HepG2 (cell line): Measurements from ENCODE around the gene EBP. TPM values are rescaled to one million over a fixed set of nuclear protein-coding genes. Genes with fewer than 3 reads are reported as not detected.

Experiments used
- ATM ChIP-seq: fragments of 450-650 bp; IDR thresholded peaks from 2 replicates; pipeline ENCODE4 v1.7.1; 2017; ENCODE audit warnings: mild to moderate bottlenecking, borderline replicate concordance
- BATF2 ChIP-seq: sonication (generic); formaldehyde crosslinking; IDR thresholded peaks from 2 replicates; pipeline ENCODE4 v1.8.0; 2022; ENCODE audit warnings: mild to moderate bottlenecking, missing genetic modification reagents, moderate library complexity
- CEBPB ChIP-seq: IDR thresholded peaks from 2 replicates; pipeline ENCODE4 v1.6.1; 2011; ENCODE audit warnings: low read depth, low read length, improper control_type of control experiment, borderline replicate concordance
- ELF3 ChIP-seq: IDR thresholded peaks from 2 replicates; pipeline ENCODE4 v1.6.1; 2016; ENCODE audit warnings: missing genetic modification reagents, missing compliant biosample characterization
- FOXK1 ChIP-seq: sonication (generic); formaldehyde crosslinking; IDR thresholded peaks from 2 replicates; pipeline ENCODE4 v1.4.0; 2020; ENCODE audit warnings: low read depth, missing genetic modification reagents, borderline replicate concordance
- HIVEP1 ChIP-seq: sonication (generic); formaldehyde crosslinking; IDR thresholded peaks from 2 replicates; pipeline ENCODE4 v1.4.0; 2020; ENCODE audit warnings: mild to moderate bottlenecking, missing genetic modification reagents
- HOXA5 ChIP-seq: sonication (generic); formaldehyde crosslinking; IDR thresholded peaks from 2 replicates; pipeline ENCODE4 v1.4.0; 2020; ENCODE audit warnings: missing genetic modification reagents
- POGK ChIP-seq: sonication (generic); formaldehyde crosslinking; conservative IDR thresholded peaks from 2 replicates; pipeline ENCODE4 v1.8.0; 2022; ENCODE audit warnings: mild to moderate bottlenecking, moderate library complexity, missing genetic modification reagents
- PTBP1 ChIP-seq: fragments of 200-400 bp; formaldehyde crosslinking; IDR thresholded peaks from 2 replicates; pipeline ENCODE4 v1.6.1; 2018; ENCODE audit warnings: low read length, low read depth; ENCODE audit not compliant: poor library complexity, severe bottlenecking
- SNRNP70 ChIP-seq: fragments of 200-400 bp; formaldehyde crosslinking; IDR thresholded peaks from 2 replicates; pipeline ENCODE4 v1.6.1; 2017; ENCODE audit warnings: mild to moderate bottlenecking, low read depth, low read length, moderate library complexity
- SPEN ChIP-seq: sonication (generic); formaldehyde crosslinking; IDR thresholded peaks from 2 replicates; pipeline ENCODE4 v1.5.1; 2020; ENCODE audit warnings: low read depth, mild to moderate bottlenecking, missing genetic modification reagents
- SSRP1 ChIP-seq: IDR thresholded peaks from 2 replicates; pipeline ENCODE4 v1.6.1; 2016; ENCODE audit warnings: control low read depth
- ZBTB39 ChIP-seq: sonication (generic); formaldehyde crosslinking; IDR thresholded peaks from 2 replicates; pipeline ENCODE4 v1.5.0; 2020; ENCODE audit warnings: missing genetic modification reagents
- ZFP90 ChIP-seq: sonication (generic); formaldehyde crosslinking; IDR thresholded peaks from 2 replicates; pipeline ENCODE4 v1.8.0; 2022; ENCODE audit warnings: missing genetic modification reagents, mild to moderate bottlenecking, inconsistent platforms, borderline replicate concordance
- ZNF496 ChIP-seq: sonication (generic); formaldehyde crosslinking; IDR thresholded peaks from 2 replicates; pipeline ENCODE4 v1.8.1; 2023; ENCODE audit warnings: mild to moderate bottlenecking, moderate library complexity, missing genetic modification reagents; ENCODE audit not compliant: insufficient replicate concordance
- polyA plus RNA-seq, 8 experiments: library from polyadenylated mRNA; depleted of rRNA in 3 of 8; stranded (reverse) in 7 of 8; unstranded in 1 of 8; fragments of >200 nt; fragmentation: Illumina TruSeq in 4 of 8; extraction: Trizol in 4 of 8; gene quantifications; 2 replicates each; pipeline versions ENCODE4 v1.2.1 to v1.2.3, GENCODE V29; 2011 to 2016; ENCODE audit warnings: low read depth in 4 of 8, missing spikeins in 1 of 8, mixed read lengths in 1 of 8; ENCODE audit not compliant: insufficient read depth in 1 of 8
- total RNA-seq, 5 experiments: library from RNA; depleted of rRNA; stranded (reverse); fragments of >200 nt; fragmentation: Illumina TruSeq; extraction: Trizol; gene quantifications; 2 replicates each; pipeline ENCODE4 v1.2.3, GENCODE V29; 2016; ENCODE audit warnings: low read depth in 1 of 5
- TF ChIP-seq, protein P1 (sequence below): sonication (generic); formaldehyde crosslinking; IDR thresholded peaks from 2 replicates; pipeline ENCODE4 v1.4.0; 2020; ENCODE audit warnings: low read depth, mild to moderate bottlenecking, missing genetic modification reagents
- TF ChIP-seq, protein P2 (sequence below): fragments of 450-650 bp; IDR thresholded peaks from 2 replicates; pipeline ENCODE4 v1.6.1; 2017; ENCODE audit warnings: mild to moderate bottlenecking
- TF ChIP-seq, protein P3 (sequence below): fragments of 450-650 bp; IDR thresholded peaks from 2 replicates; pipeline ENCODE4 v1.6.1; 2016

EBP gene
- total and polyA plus RNA-seq, 2 of the 13 experiments (the other 11 are each of a cell fraction or from before 2014, with no cell fraction given), result 106 to 260 TPM

DNA sequence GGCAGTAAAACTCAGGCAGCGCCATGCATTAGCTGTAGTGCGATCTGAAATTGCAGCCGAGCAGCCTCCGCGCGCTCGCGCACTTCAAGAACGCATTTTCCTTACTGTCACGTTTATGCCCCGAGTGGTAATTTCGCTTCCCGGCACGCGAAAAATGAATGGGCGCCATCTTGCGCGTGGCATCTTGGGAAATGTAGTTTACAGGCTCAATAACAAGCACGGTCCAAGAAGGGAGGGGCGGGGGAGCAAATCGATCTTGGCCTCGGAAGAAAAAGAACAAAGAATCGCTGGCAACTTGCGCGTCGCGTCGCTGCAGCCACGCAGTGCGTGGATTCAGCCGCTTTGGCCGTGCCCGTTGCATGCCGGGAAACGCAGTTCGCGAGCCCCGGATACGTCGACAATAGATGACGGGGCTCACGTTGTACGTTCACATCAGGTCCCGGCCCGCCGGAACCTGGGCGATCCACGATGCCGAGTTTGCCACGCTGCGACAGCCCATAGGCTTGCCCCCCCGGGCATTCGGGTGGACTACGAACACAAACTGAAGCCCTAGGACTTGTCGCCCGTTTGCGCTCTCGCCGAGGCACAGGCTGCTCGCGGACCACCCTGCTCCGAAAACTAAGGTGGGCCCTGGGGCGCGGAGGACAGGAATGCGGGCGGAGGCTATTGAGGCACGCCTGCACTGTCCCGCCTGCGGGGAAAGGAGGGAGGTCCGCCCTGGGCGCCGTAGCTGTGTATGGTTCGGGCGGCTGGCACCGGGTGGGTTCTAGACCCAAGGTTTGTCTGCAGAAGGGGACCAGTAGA lies 45.6 kb upstream of the EBP start, which contains the start of gene FTSJ1 (continued):
- TF ChIP-seq, protein P1, sequence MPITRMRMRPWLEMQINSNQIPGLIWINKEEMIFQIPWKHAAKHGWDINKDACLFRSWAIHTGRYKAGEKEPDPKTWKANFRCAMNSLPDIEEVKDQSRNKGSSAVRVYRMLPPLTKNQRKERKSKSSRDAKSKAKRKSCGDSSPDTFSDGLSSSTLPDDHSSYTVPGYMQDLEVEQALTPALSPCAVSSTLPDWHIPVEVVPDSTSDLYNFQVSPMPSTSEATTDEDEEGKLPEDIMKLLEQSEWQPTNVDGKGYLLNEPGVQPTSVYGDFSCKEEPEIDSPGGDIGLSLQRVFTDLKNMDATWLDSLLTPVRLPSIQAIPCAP (CRISPR knock-in tag), result no peak
- TF ChIP-seq ZBTB39 (no peak), SSRP1 (CRISPR knock-in tag) (no peak), ZFP90 (CRISPR knock-in tag) (peak; percentile 76; the same call in 1 of the 2 replicates), ZNF496 (no peak), HIVEP1 (CRISPR knock-in tag) (no peak), FOXK1 (CRISPR knock-in tag) (no peak), ATM (no peak), POGK (CRISPR knock-in tag) (peak; percentile 77), BATF2 (no peak), HOXA5 (0 out of 2 replicates have a peak, but pooled peaks have one; percentile 79), PTBP1 (no peak), SPEN (peak; percentile 65; the same call in 1 of the 2 replicates), SNRNP70 (no peak), ELF3 (CRISPR knock-in tag) (no peak), CEBPB (no peak)
- TF ChIP-seq, protein P2, sequence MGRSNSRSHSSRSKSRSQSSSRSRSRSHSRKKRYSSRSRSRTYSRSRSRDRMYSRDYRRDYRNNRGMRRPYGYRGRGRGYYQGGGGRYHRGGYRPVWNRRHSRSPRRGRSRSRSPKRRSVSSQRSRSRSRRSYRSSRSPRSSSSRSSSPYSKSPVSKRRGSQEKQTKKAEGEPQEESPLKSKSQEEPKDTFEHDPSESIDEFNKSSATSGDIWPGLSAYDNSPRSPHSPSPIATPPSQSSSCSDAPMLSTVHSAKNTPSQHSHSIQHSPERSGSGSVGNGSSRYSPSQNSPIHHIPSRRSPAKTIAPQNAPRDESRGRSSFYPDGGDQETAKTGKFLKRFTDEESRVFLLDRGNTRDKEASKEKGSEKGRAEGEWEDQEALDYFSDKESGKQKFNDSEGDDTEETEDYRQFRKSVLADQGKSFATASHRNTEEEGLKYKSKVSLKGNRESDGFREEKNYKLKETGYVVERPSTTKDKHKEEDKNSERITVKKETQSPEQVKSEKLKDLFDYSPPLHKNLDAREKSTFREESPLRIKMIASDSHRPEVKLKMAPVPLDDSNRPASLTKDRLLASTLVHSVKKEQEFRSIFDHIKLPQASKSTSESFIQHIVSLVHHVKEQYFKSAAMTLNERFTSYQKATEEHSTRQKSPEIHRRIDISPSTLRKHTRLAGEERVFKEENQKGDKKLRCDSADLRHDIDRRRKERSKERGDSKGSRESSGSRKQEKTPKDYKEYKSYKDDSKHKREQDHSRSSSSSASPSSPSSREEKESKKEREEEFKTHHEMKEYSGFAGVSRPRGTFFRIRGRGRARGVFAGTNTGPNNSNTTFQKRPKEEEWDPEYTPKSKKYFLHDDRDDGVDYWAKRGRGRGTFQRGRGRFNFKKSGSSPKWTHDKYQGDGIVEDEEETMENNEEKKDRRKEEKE, result no peak
- TF ChIP-seq, protein P3, sequence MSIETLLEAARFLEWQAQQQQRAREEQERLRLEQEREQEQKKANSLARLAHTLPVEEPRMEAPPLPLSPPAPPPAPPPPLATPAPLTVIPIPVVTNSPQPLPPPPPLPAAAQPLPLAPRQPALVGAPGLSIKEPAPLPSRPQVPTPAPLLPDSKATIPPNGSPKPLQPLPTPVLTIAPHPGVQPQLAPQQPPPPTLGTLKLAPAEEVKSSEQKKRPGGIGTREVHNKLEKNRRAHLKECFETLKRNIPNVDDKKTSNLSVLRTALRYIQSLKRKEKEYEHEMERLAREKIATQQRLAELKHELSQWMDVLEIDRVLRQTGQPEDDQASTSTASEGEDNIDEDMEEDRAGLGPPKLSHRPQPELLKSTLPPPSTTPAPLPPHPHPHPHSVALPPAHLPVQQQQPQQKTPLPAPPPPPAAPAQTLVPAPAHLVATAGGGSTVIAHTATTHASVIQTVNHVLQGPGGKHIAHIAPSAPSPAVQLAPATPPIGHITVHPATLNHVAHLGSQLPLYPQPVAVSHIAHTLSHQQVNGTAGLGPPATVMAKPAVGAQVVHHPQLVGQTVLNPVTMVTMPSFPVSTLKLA, result 0 out of 2 replicates have a peak, but pooled peaks have one; percentile 17
